Measurements from ENCODE around the gene UPF2. TPM values are rescaled to one million over a fixed set of nuclear protein-coding genes. Genes with fewer than 3 reads are reported as not detected.
A peak's percentile ranks its signal among the peaks of the same experiment; 100 is the strongest.

Gene UPF2
- polyA plus RNA-seq, 3 donors, result 33.5 to 38.3 (median 34.6) TPM

- no peak for DNase-seq
Measured at GRCh38 chr10:11887381-11888227, 155.0 kb downstream of the UPF2 start.

GRCh38 chr10:11886851-11887250 lies 155.8 kb downstream of the UPF2 start:
- DNase-seq, result no peak

GRCh38 chr10:11886138-11886474 lies 156.5 kb downstream of the UPF2 start:
- DNase-seq, result no peak

- no peak for DNase-seq
Measured at GRCh38 chr10:11885437-11886137, 157.0 kb downstream of the UPF2 start.

- no peak for DNase-seq
Measured at GRCh38 chr10:11884706-11885423, 157.7 kb downstream of the UPF2 start.

GRCh38 chr10:11882646-11883375 lies 159.8 kb downstream of the UPF2 start:
- no peak for DNase-seq

- no peak for DNase-seq
Measured at GRCh38 chr10:11881477-11882417, 160.9 kb downstream of the UPF2 start.

- DNase-seq, result no peak
Measured at GRCh38 chr10:11881030-11881476, 161.6 kb downstream of the UPF2 start.

- no peak for DNase-seq
Measured at GRCh38 chr10:11880151-11881029, 162.2 kb downstream of the UPF2 start.

- no peak for DNase-seq
Measured at GRCh38 chr10:11879387-11880094, 163.1 kb downstream of the UPF2 start.

GRCh38 chr10:11878776-11879175 lies 163.8 kb downstream of the UPF2 start:
- DNase-seq, result no peak

- DNase-seq, result no peak
Measured at GRCh38 chr10:11877591-11877905, 165.1 kb downstream of the UPF2 start.

GRCh38 chr10:11876805-11877590 lies 165.6 kb downstream of the UPF2 start:
- DNase-seq, result no peak

GRCh38 chr10:11876324-11876723 lies 166.3 kb downstream of the UPF2 start:
- no peak for DNase-seq

GRCh38 chr10:11875494-11876281 lies 166.9 kb downstream of the UPF2 start:
- DNase-seq, result peak; percentile 89

GRCh38 chr10:11874568-11875493 lies 167.8 kb downstream of the UPF2 start:
- peak; percentile 80 for DNase-seq
